GM18502 (cell line): Measurements from ENCODE around the gene A1BG.
"Not testable (repeated sequence)": the region's sequence is repeated elsewhere in the genome, so short reads cannot be mapped to it uniquely, and the experiment has no call there.

Source experiments
- ATAC-seq: cut with Tn5 transposase; IDR thresholded peaks from one replicate; pipeline ENCODE4 v1.9.1; 2021; ENCODE audit warnings: mild to moderate bottlenecking; ENCODE audit not compliant: unreplicated experiment, poor library complexity

The A1BG gene

DNA sequence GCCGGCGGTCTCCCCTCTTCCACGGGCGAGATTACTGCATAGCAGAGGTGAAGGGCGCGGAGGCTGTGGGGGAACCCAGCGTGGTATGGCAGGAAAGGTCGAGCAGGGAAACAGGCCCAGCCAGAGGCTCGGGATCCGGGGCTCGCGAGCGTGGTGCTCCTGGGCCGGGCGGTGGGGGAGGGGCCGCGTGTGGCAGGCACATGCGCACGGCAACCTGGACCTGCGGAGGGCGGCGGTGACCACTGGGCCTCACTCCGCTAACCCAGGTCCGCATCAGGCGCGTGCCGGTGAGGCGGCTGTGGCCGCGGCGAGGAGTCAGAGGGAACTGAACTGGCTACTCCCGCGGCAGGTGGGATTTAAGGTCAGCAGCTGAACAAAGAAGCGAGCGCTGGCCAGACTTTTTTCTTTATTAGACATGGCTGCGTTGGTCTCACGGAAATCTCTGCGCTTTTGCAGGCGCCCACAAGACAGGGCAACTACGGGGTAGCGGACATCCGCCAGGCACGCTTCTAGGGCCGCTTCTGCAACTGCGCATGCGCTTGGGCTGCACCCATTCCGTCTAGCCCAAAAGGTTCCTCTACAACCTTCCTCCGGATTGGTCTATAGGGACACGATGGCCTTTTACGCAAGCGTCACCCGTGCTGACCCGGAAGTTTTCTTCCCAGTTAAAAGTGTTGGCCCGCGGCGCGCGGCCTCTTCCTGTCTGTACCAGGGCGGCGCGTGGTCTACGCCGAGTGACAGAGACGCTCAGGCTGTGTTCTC, 33.5 kb upstream of the A1BG start, which contains the start of gene RPS5:
Gene RPS5 (plus strand): TSS at position 694 of the 762 bp plus-strand sequence. CDS start 869 bp downstream, outside the sequence.
- ATAC-seq = peak; percentile 83

DNA sequence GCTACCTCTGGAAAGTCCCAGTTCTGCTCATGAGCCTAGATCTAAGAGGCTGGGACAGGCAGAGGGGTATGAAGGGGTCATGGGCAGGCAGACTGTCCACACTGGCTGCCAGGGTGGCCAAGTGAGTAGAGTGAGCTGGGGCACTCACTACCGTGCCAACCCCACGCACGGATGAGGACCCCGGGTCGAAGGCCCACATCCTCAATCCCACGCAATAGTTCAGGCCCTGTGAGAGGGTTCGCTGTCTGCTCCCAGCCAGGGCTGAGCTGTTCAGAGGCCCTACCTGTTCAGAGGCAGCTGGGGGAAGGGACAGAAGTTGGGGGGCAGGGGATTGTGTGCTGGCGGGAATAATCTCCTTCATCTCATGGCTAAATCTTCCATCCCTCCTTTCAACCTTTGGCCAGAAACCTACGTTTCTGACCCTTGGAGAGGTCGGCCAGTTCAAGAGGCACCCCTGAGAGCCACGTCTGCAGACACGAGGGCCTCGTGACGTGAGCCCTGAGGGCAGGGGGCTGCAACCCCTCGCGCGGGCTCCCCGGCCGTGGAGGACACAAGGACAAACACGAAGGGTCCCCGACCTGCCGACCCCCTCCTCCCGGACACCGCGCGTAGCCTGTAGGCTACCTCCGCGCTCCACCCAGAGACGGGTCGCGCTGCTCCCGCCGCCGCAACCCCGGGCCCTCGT, 32.7 kb upstream of the A1BG start:
- ATAC-seq = peak; percentile 7

DNA sequence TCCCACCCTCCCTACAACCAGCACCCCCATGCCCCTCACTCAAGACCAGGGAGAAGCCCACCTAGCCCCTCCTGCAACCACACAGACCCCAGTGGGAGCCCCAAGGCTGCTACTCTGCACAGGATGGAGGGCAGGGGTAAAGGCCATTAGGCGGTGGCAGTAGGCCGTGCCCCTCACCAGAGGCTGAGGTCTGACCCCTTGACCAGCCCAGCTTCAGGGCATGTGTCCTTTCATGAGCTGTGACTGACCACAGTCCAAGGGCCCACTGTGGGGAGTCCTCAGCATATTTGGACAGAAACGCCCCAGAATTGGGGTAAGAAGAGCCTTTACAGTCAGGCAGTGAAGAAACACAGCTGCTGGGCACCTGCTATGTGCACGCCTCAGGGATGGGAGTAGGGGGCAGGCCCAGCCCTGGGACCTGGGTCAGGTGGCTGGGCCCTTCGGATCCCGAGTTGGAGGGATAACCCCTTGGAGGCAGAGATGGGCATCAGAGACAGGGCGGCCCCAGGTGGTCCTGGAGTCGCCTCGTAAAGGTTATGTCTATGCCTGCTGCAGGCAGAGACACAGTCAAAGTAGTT, 32.1 kb upstream of the A1BG start:
- ATAC-seq = no peak

DNA sequence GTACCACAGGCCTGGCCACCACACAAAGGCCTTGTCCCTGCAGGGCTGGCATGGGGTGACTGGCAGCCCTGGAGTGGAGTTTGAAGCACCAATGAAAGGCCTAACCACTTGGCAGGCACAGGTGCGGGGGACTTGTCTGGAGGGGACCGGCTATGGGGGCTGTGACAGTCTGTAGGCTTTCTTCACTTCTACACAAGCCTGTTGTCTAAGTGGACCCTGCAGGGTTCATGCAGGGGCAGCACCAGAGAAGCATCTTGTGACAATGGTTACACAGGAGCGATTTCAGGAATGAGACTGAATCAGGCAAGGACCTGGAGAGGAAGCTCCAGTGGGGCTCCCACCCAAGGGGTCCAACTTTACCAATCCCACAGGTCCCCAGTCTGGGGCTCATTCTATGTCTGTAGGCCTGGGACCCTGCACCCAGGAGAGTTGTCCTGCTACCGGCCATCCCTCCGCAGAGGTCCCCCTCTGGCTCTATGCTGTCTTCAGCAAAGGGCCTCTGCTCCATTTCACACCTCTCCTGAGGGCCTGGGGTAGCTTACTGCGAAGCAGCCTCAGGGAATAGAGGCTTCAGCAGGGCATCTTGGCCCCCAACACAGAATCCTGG, 29.8 kb upstream of the A1BG start:
- ATAC-seq = no peak

DNA sequence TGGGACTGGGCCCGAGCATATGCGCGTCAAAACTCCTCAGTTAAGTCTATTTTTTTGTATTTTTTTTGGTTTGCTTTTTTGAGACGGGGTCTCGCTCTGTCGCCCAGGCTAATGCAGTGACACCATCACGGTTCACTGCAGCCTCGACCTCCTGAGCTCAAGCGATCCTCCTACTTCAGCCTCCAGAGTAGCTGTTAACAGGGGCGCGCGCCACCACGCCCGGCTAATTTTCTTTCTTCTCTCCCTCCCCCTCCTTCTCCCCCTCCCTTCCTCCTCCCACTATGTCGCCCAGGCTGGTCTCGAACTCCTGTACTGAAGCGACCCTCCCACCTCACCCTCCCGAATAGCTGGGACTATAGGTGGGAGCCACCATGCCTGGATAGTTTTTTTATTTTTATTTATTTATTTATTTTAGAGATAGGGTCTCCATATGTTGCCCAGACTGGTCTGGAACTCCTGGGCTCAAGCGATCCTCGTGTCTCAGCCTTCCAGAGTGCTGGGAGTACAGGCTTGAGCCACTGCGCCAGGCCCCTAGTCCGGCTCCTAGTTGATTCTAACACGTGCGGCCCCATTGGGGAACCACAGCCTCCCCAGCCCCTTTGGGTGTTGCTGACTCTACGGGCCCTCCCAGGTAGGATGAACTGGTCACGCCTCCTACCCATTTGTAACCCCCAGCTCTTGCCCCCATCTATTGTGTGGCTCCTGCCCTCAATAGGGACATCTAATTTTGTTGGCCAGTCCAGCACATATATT, 28.3 kb upstream of the A1BG start:
- no peak for ATAC-seq

DNA sequence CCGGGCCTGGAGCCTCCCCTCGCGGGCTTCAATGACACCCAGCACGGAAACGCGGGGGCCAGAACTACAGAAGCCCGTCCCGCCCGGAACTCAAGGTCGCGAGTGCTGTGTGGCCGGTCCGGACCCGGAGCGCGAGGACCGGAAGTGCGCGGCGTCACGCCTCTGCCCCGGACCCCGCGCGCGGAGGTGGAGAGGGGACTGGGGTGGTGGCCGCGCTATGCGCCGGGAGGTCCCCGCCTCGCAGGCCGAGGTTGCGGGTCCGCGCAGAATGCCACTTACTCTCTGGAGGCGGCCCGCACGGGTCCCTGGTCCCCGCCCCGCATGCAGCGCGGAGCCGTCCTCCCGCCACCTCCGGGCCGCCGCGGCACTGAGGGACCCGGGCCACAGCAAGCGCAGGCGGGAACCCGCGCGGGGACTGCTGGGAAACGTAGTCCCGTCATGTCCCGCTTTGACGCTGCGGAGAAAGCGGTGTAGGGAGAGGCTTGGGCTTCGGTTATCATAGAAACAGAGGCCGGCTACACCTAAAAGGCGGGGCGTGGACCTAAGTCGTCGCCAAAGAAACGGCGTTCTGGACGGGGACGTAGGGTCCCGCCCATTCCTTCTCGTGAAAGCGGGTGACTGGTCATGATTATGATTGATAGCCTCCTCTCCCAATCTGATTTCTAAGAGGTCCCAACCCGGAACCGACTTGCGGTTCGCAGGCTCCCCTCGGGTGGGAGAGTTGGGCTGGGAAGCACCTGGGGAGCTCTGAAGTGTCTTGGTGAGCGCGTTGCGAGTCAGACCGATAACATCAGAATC, 27.6 kb upstream of the A1BG start, which contains the start of gene ZNF837:
Gene ZNF837 (minus strand): TSS at position 369 of the 798 bp plus-strand sequence. CDS start 11,698 bp downstream, outside the sequence.
- peak; percentile 86 for ATAC-seq

DNA sequence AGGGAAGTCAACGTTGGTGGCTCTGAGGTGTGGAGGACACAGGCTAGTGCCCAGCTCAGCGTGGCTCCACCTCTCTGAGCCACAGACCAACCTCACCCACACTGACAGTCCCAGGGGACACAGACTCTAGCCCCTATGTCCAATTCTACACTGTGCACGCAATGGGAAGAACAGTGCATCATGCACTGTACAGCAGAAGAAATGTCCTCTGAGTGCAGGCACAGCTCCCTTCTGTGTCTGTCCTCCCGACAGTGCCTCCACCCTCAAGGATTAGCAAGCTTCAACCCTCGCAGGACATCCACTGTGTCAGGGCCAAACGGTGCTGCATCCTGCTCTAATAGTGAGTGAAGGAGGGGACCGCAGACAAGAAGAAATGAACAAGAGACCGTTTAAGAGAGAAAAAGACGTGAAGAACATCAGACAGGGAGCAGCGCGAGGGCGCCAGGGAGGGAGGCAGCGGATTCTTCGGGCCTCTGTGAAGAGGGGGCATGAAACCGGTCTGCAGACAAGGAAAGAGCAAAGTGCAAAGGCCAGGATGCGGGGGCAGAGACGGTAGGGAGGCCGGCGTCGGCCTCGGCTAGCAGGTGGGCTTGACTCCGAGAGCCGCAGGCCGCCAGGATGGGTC, 26.9 kb upstream of the A1BG start:
- ATAC-seq = no peak

DNA sequence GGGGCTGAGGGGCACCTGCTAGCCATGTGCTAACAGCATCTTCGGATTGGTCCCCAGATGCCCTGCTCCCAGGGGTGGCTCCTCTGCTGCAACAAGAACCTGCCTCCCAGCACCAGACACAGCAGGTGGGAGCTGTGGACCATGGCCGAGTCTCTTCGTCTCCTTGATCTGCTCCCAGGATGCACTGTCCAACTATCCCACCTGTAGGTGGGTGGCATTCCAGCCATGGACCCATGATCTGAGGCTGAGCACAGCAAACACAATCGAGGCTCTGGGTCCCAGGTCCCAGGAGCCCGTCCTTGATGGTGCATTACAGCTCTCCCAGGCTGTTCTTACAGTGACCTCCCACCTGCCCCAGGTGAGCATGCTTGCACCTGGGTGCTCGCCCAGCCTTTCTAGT, 26.0 kb upstream of the A1BG start:
- no peak for ATAC-seq

DNA sequence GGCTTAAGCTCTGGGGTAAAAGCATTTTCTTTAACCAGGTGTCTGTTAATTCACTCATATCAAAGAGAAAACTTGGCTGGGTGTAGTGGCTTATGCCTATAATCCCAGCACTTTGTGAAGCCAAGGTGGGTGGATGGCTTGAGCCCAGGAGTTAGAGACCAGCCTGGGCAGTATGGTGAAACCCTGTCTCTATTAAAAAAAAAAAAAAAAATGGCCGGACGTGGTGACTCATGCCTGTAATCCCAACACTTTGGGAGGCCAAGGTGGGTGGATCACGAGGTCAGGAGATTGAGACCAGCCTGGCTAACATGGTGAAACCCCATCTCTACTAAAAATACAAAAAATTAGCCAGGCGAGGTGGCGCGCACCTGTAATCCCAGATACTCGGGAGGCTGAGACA, 23.4 kb upstream of the A1BG start:
- not testable (repeated sequence) for ATAC-seq

DNA sequence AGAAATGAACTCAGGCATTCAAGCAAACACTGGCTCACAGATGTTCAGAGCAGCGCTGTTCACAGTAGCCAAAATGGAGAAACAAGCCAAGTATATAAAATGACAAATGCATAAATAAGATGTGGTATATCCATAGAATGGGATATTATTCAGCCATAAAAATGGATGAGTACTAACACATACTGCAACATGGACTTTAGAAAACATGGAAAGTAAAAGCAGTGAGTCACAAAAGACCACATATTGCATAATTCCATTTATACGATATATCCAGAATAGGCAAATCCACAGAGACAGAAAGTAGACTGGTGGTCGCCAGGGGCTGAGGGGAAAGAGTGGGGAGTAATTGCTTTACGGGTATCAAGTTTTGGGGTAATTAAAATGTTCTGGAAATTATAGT, 20.9 kb upstream of the A1BG start:
- no peak for ATAC-seq

DNA sequence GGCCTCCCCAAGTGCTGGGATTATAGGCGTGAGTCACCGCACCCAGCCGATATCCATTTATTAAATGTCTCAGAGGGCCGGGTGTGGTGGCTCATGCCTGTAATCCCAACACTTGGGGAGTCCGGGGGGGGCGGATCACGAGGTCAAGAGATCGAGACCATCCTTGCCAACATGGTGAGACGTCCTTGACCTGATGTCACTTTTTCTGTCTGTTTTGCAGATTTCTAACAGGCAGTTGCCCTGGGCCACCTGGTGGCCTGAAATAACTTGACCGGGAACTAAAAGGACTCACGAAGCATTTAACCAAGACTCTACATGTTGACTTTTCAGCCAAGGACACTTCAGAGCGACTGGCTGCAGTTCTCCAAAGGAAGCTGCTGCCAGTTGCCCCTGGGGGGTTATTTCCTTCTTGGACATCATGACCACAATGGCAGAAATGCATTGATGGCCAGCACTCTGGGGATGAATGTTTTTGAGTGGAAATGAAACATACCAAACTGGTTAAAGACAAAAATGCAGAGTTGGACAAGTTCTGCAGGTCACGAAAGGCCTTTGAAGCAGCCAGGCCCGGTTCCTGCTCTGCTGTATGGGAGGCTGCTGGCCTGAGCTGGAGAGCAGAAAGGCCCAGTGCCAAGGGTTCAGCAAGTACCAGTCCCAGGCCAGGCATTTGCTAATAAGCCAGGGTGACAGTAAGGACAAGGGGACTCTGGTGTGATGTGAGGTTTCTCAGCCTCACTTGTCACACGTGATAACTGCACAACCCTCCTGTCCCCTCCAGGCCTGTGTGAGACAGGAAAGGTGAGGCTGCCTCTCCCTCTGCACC, 19.2 kb upstream of the A1BG start:
- no peak for ATAC-seq

DNA sequence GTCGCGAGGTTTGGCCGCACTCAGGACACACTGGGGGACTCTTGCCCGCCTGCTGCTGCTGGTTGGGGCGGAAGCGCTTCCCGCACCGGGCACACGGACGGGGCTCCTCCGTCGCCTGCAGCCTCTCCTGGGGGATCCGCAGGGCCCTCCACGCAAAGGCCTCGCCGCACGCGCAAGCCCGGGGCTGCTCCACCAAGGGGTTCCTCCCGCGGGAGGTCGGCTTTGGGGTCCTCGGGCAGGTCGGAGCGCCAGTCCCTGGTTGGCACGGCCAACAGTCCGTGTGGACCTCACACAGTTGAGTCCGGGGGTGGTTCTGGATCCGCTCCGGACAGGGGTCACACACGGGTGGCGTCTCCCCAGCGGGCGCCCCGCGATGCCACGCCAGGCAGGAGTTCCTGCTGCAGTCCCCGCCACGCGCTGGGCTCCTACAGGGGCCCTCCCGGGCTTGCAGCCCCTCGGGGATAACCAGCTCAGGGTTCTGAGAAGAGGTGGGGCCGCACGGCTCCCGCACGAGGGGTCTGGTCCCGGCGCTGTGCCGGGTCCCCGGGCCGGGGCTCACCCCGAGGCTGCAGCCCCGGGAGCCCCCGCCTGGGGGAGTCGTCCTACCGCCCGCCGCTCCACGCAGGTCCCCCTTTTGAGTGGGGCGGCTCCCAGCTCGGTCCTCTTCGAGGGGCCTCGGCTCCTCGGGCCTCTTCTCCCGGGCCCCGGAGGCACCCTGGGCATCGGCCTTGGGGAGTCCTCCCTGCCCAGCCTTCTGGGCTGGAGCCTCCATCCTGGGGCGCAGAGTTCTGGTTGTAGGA, 15.5 kb upstream of the A1BG start:
- ATAC-seq = no peak

DNA sequence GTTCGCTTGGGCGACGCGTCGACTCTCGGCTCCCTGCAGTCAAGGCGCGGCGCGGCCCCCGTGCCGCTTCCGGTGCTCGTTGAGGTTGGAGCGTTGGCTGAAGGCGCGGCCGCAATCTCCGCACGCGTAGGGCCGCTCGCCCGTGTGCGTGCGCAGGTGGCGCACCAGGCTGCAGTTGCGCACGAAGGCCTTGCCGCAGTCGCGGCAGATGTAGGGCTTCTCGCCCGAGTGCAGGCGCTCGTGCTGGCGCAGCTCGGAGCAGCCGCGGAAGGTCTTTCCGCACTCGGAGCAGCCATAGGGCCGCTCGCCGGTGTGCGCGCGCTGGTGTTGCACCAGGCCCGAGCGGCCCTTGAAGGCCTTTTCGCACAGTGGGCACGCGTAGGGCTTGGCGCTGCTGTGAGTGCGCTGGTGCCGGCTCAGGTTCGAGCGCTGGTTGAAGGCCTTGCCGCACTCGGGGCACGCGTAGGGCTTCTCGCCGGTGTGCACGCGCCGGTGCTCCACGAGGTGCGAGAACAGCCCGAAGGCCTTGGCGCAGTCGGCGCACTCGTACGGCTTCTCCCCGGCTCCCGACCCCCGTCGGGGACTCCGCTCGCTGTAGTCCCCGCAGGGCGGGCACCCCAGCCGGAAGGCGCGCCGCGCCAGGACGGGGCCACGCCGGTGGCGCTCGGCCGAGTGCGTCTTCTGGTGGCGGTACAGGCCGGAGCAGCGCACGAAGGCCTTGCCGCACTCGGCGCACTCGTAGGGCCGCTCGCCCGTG, 14.6 kb upstream of the A1BG start:
- ATAC-seq = no peak

DNA sequence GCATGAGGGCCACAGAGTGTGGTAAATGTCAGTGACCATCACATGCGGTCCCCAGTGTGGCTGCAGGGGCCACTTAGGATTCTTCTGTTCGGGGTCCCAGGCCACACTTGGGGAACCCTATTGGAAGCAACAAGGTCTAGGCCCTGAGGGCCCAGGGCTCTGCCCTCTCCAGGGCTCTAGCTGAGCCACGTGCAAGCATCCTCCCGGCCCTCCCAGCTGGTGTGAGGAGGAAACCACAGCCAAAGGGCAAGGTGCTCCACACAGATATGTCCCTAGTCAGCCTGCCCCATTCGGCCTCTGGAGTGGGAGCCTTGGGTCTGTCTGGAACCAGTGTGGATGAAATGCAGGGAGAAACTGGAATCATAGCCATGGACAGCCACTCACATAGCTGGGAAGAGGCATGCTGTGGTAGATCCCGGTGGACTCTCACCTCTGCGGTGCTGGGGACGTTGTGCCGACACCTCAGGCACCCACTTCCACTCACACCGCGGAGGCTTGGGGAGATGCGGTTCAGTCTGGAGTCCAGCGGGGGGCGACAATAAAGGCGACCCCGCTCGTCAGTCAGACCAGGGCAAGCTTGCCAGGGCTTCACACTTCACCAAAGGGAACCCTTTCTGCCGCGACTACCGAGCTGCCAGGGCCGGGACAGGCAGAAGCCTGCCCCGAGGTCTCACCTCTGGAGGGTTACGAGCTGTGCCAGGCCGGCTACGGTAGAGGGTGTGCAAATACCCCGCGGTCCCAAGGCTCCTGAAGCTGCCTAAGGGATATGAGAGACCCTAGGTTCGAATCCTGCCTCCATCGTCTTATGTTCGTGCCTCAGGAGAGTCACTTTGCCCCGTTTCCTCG, 13.5 kb upstream of the A1BG start:
- ATAC-seq = no peak

DNA sequence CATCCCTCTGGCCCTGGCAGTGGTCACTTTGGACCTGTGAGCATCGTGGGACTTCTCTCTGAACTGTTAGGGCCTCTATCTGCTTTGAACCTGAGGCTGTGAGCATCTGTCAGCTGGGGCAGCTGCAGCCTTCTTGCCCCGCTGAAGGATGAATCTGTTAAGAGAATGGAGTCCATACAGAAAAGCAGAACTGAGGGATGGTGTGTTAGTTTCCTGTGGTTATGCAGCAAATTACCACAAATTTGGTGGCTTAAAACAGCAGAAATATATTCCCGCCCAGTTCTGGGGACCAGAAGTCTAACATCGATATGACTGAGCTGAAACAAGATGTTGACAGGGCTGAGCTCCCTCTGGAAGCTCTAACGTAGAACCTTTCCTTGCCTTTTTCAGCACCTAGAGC, 10.9 kb upstream of the A1BG start:
- no peak for ATAC-seq
